ENCODE measurements around the gene LUC7L3. TPM values are rescaled to one million over a fixed set of nuclear protein-coding genes. Genes with fewer than 3 reads are reported as not detected.
"Not testable (repeated sequence)": the region's sequence is repeated elsewhere in the genome, so short reads cannot be mapped to it uniquely, and the experiment has no call there.

Gene LUC7L3
- total RNA-seq, 1 experiment from 2014 or later: 185 TPM

GRCh38 chr17:50722746-50723145, 3.3 kb downstream of the LUC7L3 start:
- TF ChIP-seq, protein P1, sequence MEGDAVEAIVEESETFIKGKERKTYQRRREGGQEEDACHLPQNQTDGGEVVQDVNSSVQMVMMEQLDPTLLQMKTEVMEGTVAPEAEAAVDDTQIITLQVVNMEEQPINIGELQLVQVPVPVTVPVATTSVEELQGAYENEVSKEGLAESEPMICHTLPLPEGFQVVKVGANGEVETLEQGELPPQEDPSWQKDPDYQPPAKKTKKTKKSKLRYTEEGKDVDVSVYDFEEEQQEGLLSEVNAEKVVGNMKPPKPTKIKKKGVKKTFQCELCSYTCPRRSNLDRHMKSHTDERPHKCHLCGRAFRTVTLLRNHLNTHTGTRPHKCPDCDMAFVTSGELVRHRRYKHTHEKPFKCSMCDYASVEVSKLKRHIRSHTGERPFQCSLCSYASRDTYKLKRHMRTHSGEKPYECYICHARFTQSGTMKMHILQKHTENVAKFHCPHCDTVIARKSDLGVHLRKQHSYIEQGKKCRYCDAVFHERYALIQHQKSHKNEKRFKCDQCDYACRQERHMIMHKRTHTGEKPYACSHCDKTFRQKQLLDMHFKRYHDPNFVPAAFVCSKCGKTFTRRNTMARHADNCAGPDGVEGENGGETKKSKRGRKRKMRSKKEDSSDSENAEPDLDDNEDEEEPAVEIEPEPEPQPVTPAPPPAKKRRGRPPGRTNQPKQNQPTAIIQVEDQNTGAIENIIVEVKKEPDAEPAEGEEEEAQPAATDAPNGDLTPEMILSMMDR (conservative IDR thresholded peaks at IDR 0.05; ENCODE audit: low read depth, low read length): no peak
- TF ChIP-seq EZH2 (IDR thresholded peaks at IDR 0.05; ENCODE audit: borderline replicate concordance, low read depth, low read length, poor library complexity, severe bottlenecking): no peak
- no TSS peak for BruUV-seq (replicated peaks)
- Histone ChIP-seq H3K27ac (ENCODE audit: low read depth, low read length, poor library complexity, severe bottlenecking) (no peak overlapping the region), H3K36me3 (ENCODE audit: insufficient read depth, low read length, poor library complexity, severe bottlenecking) (no peaks in the 10 kb centered on the region), H3K4me1 (ENCODE audit: insufficient read depth, low read length, poor library complexity, severe bottlenecking) (peaks cover 22% of the 10 kb centered on the region), H3K4me3 (ENCODE audit: low read depth, low read length, poor library complexity, severe bottlenecking) (no peak overlapping the region), H3K9me3 (ENCODE audit: low read depth, low read length, poor library complexity, severe bottlenecking) (no peaks in the 10 kb centered on the region), H3K27me3 (replicated peaks; ENCODE audit: insufficient read depth, low read depth, low read length, poor library complexity) (no peaks in the 10 kb centered on the region)
- CTCF ChIA-PET: no interaction called here
- intact Hi-C loops (cut with micrococcal nuclease; ENCODE audit: unreplicated experiment): no loop called here
- POLR2A ChIA-PET (ENCODE audit: low non-redundant PET): no interaction called here
- DNase-seq (ENCODE audit: low spot score): no peak

DNA sequence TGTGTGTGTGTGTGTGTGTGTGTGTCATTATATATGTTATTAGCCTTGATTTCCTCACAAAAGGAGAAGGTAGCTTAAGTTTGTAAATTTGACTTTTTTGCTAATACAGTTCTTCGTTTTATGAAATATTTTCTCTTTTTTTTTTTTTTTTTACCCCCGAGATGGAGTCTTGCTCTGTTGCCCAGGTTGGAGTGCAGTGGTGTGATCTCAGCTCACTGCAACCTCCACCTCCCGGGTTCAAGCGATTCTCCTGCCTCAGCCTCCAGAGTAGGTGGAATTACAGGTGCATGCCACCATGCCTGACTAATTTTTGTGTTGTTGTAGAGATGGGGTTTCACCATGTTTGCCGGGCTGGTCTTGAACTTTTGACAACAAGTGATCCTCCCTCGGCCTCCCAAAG, 5.2 kb downstream of the LUC7L3 start:
- CTCF ChIA-PET; BruUV-seq (replicated peaks); intact Hi-C loops (cut with micrococcal nuclease; ENCODE audit: unreplicated experiment); POLR2A ChIA-PET (ENCODE audit: low non-redundant PET); H3K9me3 ChIP-seq (ENCODE audit: low read depth, low read length, poor library complexity, severe bottlenecking); H3K27me3 ChIP-seq (replicated peaks; ENCODE audit: insufficient read depth, low read depth, low read length, poor library complexity); H3K4me3 ChIP-seq (ENCODE audit: low read depth, low read length, poor library complexity, severe bottlenecking); DNase-seq (ENCODE audit: low spot score); H3K27ac ChIP-seq (ENCODE audit: low read depth, low read length, poor library complexity, severe bottlenecking); H3K36me3 ChIP-seq (ENCODE audit: insufficient read depth, low read length, poor library complexity, severe bottlenecking): not testable (repeated sequence)
- H3K4me1 ChIP-seq (ENCODE audit: insufficient read depth, low read length, poor library complexity, severe bottlenecking): peaks cover 22% of the 10 kb centered on the region

DNA sequence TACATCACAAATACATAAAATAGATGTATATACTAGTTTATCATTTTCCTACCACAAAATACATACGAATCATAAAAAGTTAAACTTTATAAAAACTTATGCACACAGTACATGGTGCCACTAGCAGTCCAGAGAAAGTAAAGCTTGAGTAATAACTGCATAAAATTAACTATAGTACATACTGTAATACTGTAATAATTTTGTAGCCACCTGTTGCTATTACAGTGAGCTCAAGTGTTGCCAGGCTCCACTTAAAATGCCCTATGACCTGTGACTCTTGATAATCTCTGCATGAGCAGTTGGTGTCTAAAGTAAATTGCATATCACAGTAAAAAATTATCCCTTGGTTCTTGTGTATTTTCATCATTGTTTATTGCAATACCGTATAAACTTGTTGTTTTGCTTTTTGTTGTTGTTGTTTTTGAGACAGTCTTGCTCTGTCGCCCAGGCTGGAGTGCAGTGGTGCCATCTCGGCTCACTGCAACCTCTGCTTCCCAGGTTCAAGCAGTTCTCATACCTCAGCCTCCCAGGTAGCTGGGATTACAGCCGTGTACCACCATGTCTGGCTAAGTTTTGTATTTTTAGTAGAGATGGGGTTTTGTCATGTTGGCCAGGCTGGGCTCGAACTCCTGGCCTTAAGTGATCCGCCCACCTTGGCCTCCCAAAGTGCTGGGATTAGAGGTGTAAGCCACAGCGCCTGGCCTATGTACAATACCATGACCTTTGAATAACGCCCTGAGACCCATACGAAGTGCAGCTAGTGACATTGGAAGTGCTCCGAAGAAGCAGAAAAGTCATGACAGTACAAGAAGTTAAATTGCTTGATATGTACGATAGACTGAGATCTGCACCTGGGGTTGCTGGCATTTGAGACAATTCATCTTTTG, 6.6 kb downstream of the LUC7L3 start:
- H3K36me3 ChIP-seq (ENCODE audit: insufficient read depth, low read length, poor library complexity, severe bottlenecking): no peaks in the 10 kb centered on the region
- POLR2A ChIA-PET (ENCODE audit: low non-redundant PET): interaction anchor here (1.1 kb wide), 1 partner anchor 13 kb away, joined by 3 read pairs; no protein-coding TSS in a partner anchor
- no peak for TF ChIP-seq EZH2 (IDR thresholded peaks at IDR 0.05; ENCODE audit: borderline replicate concordance, low read depth, low read length, poor library complexity, severe bottlenecking)
- TF ChIP-seq, protein P1 (conservative IDR thresholded peaks at IDR 0.05; ENCODE audit: low read depth, low read length): no peak
- DNase-seq (ENCODE audit: low spot score): no peak
- H3K4me3 ChIP-seq (ENCODE audit: low read depth, low read length, poor library complexity, severe bottlenecking): no peak overlapping the region
- intact Hi-C loops (cut with micrococcal nuclease; ENCODE audit: unreplicated experiment): no loop called here
- no TSS peak for BruUV-seq (replicated peaks)
- H3K9me3 ChIP-seq (ENCODE audit: low read depth, low read length, poor library complexity, severe bottlenecking): no peaks in the 10 kb centered on the region
- no peaks in the 10 kb centered on the region for H3K27me3 ChIP-seq (replicated peaks; ENCODE audit: insufficient read depth, low read depth, low read length, poor library complexity)
- no peak overlapping the region for H3K27ac ChIP-seq (ENCODE audit: low read depth, low read length, poor library complexity, severe bottlenecking)
- H3K4me1 ChIP-seq (ENCODE audit: insufficient read depth, low read length, poor library complexity, severe bottlenecking): peaks cover 22% of the 10 kb centered on the region
- CTCF ChIA-PET: no interaction called here

- Histone ChIP-seq H3K36me3 (ENCODE audit: insufficient read depth, low read length, poor library complexity, severe bottlenecking) (no peaks in the 10 kb centered on the region), H3K4me3 (ENCODE audit: low read depth, low read length, poor library complexity, severe bottlenecking) (no peak overlapping the region), H3K9me3 (ENCODE audit: low read depth, low read length, poor library complexity, severe bottlenecking) (no peaks in the 10 kb centered on the region), H3K27me3 (replicated peaks; ENCODE audit: insufficient read depth, low read depth, low read length, poor library complexity) (no peaks in the 10 kb centered on the region), H3K27ac (ENCODE audit: low read depth, low read length, poor library complexity, severe bottlenecking) (no peak overlapping the region), H3K4me1 (ENCODE audit: insufficient read depth, low read length, poor library complexity, severe bottlenecking) (peaks cover 7% of the 10 kb centered on the region)
- ChIA-PET POLR2A (ENCODE audit: low non-redundant PET) (no interaction called here), CTCF (no interaction called here)
- intact Hi-C loops (cut with micrococcal nuclease; ENCODE audit: unreplicated experiment): no loop called here
- TF ChIP-seq, protein P1 (conservative IDR thresholded peaks at IDR 0.05; ENCODE audit: low read depth, low read length): no peak
- no peak for TF ChIP-seq EZH2 (IDR thresholded peaks at IDR 0.05; ENCODE audit: borderline replicate concordance, low read depth, low read length, poor library complexity, severe bottlenecking)
- no peak for DNase-seq (ENCODE audit: low spot score)
- no TSS peak for BruUV-seq (replicated peaks)
Measured at GRCh38 chr17:50728112-50728429, 8.7 kb downstream of the LUC7L3 start.
